Brain microvascular endothelial cell (primary cell): ENCODE data around the gene SPSB4.
"Not testable (repeated sequence)": the region's sequence is repeated elsewhere in the genome, so short reads cannot be mapped to it uniquely, and the experiment has no call there.

ENCODE experiments used
- DNase-seq: peaks from one replicate; pipeline ENCODE4 v3.0.0-alpha.2; 2020
- H3K27ac ChIP-seq: fragments of 250-450 bp; sonication (Bioruptor Pico); 2 replicates; pipeline ENCODE4 v1.5.1; 2020; ENCODE audit warnings: mild to moderate bottlenecking, moderate library complexity
- H3K27me3 ChIP-seq: fragments of 250-450 bp; sonication (Bioruptor Pico); replicated peaks from 2 replicates; pipeline ENCODE4 v1.5.1; 2020; ENCODE audit warnings: mild to moderate bottlenecking
- H3K36me3 ChIP-seq: fragments of 250-450 bp; sonication (Bioruptor Pico); replicated peaks from 2 replicates; pipeline ENCODE4 v1.5.1; 2020; ENCODE audit warnings: mild to moderate bottlenecking
- H3K4me3 ChIP-seq: 2 replicates; pipeline ENCODE4 v1.5.1; 2011; ENCODE audit warnings: low read depth, mild to moderate bottlenecking, control low read depth, low read length, moderate library complexity
- CTCF ChIP-seq: IDR thresholded peaks from 2 replicates; pipeline ENCODE4 v1.5.1; 2011; ENCODE audit warnings: low read depth, mild to moderate bottlenecking, moderate library complexity, low read length, control low read depth, inconsistent platforms; ENCODE audit errors: missing control alignments
- in situ Hi-C: cut with HindIII; loops from 2 replicates; pipeline ENCODE4 v1.10.0; 2017; ENCODE audit warnings: low sequenced_read_pairs, low pct_ligation_motif_present

Gene SPSB4

DNA sequence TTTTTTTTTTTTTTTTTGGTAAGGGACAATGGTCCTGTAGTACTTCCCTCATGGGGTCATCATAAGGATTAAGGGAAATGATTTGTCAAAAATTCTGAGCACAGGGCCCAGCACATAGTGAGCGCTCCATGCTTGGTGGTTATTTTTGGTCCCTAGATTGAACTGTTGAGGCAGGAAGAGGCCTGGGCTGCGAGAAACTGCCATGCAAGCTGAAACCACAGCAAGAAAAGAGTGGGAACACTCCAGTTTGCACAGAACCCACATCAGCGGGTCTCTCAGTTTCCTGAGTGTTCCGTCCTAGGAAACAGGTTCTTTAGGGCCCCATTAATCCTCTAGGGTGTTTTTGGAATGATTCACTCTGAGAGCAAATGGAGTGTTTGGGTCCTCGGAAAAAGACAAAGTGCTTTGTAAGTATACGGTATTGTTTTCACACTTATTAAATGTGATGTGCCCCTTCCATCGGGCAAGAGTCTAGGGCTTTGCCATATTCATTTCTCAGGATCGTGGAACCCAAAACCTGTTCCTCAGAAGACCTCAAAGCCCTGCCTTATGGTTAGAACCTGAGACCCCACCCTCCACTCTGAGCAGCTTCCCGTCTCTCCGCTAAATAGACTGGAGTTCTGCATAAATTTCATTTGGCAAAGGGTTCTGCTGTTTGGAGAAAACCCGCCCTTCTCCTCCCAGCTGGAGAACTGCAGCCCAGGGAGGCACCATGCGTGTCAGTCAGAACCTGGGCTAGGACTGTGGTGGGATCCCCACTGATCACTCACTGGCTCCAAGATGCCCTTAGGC lies 60.4 kb downstream of the SPSB4 start:
- Histone ChIP-seq H3K27me3 (no peaks in the 10 kb centered on the region), H3K36me3 (no peaks in the 10 kb centered on the region), H3K4me3 (no peak overlapping the region), H3K27ac (no peak overlapping the region)
- in situ Hi-C loops: no loop called here
- TF ChIP-seq CTCF: no peak
- no peak for DNase-seq

DNA sequence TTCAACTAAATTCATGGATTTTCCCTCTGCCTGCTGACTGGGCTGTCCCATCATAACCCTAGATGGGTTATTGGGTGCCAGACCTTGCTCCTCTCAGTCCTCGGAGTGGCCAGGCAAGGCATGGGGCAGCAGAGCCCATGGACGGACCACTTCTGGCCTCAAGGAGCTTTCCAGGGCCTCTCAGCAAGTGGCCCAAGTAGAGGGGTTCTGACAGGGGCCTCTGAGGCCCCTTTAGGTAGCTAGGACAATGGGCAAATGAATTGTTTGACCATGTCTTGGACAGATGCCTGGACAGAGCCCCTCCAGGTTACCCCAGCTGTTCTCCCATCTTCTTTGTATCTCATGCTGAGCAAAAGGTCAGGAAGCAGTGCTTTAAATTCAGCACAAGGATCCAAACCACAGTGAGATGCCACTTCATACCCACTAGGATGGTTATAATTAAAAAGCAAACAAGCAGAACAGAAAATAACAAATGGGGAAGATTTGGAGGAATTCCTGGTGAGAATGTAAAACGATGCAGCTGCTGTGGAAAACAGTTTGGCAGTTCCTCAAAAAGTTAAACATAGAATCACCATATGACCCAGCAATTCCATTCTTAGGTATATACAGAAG lies 61.6 kb downstream of the SPSB4 start:
- no peak overlapping the region for H3K27ac ChIP-seq
- no peaks in the 10 kb centered on the region for H3K27me3 ChIP-seq
- H3K4me3 ChIP-seq: no peak overlapping the region
- no peak for TF ChIP-seq CTCF
- in situ Hi-C loops: no loop called here
- no peaks in the 10 kb centered on the region for H3K36me3 ChIP-seq
- no peak for DNase-seq

GRCh38 chr3:141113680-141114079 lies 62.5 kb downstream of the SPSB4 start:
- H3K27me3 ChIP-seq, H3K4me3 ChIP-seq, H3K36me3 ChIP-seq, H3K27ac ChIP-seq, in situ Hi-C loops, DNase-seq: not testable (repeated sequence)

DNA sequence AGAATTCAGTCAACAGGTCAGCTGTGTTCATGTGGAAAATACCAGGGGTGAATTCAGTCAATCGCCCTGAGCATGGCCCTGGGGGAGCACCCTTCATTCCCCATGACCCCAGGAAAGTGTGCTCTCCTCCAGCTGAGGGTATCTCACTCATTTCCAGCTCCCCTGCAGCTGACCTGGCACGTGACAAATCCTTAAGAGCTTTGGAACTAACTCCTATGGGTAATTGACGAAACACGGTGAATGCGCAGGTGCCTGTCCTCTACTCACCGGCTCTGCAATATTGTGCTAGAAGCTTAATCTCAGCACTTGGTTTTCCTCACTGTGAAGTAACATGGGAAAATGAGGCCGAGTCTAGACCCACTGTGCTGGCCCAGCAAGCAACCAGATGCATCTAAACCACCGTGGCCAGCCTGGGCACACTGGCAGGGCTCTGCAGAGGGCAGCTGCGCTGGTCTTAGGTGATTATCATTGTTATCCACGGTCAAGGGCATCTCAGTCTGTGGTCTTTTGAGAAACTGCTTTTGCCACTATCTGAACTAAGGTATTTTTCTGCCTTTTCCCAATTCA lies 63.1 kb downstream of the SPSB4 start:
- Histone ChIP-seq H3K4me3 (no peak overlapping the region), H3K36me3 (no peaks in the 10 kb centered on the region), H3K27me3 (no peaks in the 10 kb centered on the region), H3K27ac (no peak overlapping the region)
- no peak for DNase-seq
- in situ Hi-C loops: no loop called here
- TF ChIP-seq CTCF: no peak

GRCh38 chr3:141114816-141115460 lies 63.8 kb downstream of the SPSB4 start:
- in situ Hi-C loops: no loop called here
- no peak for DNase-seq
- H3K27ac ChIP-seq: no peak overlapping the region
- peak; percentile 60 for TF ChIP-seq CTCF
- no peaks in the 10 kb centered on the region for H3K36me3 ChIP-seq
- H3K4me3 ChIP-seq: no peak overlapping the region
- no peaks in the 10 kb centered on the region for H3K27me3 ChIP-seq
